Mesangial cell (primary cell): ENCODE measurements around the gene CHI3L1. TPM values are rescaled to one million over a fixed set of nuclear protein-coding genes. Genes with fewer than 3 reads are reported as not detected.

ENCODE experiments used
- total RNA-seq: library from RNA; depleted of rRNA; stranded (reverse); fragments of >200 nt; gene quantifications from 2 replicates; pipeline ENCODE4 v1.2.3, GENCODE V29; 2015

Gene CHI3L1
- total RNA-seq = 0.65 and 14.7 TPM in 2 replicates

DNA sequence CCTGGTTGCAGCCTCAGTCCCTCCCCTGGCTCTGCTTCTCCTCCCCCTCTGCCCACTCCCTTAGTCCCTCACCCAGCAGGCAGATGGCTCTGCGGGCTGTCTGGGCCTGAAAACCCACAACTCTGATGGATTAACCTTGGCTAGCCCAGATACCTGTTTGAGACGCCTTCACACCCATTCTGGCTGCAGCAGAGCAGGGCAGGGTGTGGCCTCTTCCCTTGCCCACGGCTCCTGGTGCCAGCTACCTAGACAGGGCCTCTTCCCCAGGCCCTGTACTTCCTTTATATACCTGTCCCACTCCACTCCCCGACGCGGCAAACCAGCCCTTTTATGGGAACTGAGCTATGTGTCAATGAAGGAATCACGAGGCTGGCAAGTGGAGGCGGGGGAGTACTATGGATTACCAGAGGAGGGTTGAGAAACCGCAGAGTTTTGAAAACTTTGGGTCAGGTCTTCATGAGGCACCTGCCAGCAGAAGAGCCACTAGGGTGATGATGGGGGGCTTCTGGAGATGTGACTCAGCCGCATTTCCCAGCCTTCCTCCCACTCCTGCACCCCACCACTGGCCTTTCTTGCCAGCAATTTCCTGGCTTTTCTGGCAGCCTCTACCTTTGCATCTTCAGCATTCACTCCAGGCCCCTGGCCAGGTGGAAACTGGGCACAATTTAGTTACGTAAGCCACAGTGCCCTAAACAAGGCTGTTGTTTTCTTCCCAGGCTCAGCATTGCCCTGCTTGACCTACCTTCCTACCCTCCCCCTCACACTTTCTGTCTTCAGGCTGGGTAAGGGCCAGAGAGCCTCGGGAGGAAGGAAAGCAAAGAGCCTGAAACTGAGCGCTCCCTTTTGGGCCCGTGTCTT, at the start of gene CHI3L1:
TSS of gene CHI3L1 (minus strand) at position 259 of the 858 bp plus-strand sequence. CDS start at position 178, 81 bp downstream.

DNA sequence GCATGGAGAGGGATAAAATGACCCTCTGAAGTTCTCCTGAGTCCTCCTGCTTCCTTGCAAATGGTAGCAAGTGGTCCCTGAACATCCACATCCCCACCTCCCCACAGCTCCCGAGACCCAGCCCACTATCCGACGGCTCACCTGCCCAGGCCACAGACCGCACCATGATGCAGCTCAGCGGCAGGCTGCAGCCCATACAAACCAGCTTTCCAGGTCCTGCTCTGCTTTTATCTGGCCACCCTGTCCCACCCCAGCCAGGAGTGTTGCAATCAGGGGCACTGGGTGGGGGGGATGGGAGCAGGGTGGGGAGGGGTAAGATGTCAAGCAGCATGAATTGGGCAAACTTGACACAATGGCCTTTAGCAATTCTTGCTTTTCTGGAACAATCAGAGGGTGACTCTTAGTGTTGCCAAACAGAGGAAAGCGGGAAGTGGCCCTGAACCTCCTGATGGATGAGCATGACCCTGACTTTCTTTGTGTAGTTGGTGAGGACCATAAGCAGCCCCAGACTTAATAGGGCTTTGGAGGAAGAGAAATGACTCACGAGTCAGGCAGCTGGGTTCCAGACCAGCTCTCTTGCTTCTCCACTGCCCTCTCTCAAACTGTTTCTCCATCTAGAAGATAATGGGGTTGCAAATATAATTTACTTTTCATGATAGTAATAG, 43.1 kb upstream of the CHI3L1 start, which contains the start of gene CHIT1:
TSS of gene CHIT1 (minus strand) at position 203 of the 665 bp plus-strand sequence. CDS start at position 166, 37 bp downstream.

DNA sequence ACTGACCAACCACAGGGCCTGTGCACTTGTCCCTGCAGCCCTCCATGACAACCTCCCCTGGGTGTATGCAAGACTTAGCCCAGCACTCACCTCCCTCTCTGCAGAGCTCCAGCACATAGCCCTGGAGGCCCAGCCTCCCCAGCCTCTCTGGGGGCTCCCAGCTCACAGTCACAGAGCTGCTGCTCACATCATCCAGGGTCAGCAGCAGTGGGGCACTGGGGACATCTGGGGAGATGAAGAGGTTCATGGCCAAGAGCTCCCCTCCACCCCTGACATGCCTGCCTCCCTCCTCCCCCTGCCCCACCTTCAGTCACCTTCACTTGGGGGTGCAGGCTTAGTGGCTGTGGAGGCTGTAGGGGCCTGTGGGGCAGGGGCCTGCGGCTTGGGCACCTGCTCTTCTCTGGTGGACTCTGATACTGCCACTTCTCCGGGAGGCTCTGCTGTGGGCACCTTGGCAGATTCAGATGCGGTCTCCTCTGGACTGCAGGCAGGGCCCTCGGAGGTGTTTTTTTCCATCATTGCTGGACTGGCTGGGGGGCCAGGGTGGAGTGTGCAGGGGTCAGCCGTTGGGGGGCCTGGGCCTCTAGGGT, 11.2 kb downstream of the CHI3L1 start, which contains the start of gene MYBPH:
TSS of gene MYBPH (minus strand) at position 590 of the 590 bp plus-strand sequence. CDS start at position 519, 71 bp downstream.

Other genes with a start within 250 kb of the CHI3L1 start
- gene ADIPOR1, start 228.4 kb downstream of the CHI3L1 start, total RNA-seq = 53.0 and 73.3 TPM in 2 replicates
- 26.4 and 29.3 TPM in 2 replicates for gene CYB5R1, start 219.4 kb downstream of the CHI3L1 start, total RNA-seq
- gene TMEM183A, start 179.3 kb downstream of the CHI3L1 start, total RNA-seq = 54.4 and 60.8 TPM in 2 replicates
- 0.38 and 0.98 TPM in 2 replicates for gene PPFIA4, start 160.2 kb downstream of the CHI3L1 start, total RNA-seq
- not detected in 2 replicates for gene MYOG, start 100.7 kb downstream of the CHI3L1 start, total RNA-seq
- gene ADORA1, start 59.0 kb downstream of the CHI3L1 start, total RNA-seq = 22.2 and 30.0 TPM in 2 replicates
- gene MYBPH, start 10.9 kb downstream of the CHI3L1 start, total RNA-seq = not detected in 2 replicates
- gene CHIT1, start 43.0 kb upstream of the CHI3L1 start, total RNA-seq = not detected in 2 replicates
- gene BTG2, start 118.8 kb upstream of the CHI3L1 start, total RNA-seq = 5.5 and 14.5 TPM in 2 replicates
- gene FMOD, start 164.4 kb upstream of the CHI3L1 start, total RNA-seq = 0.25 TPM in 1 of 2 replicates, not detected in the other